ENCODE results near the gene LCNL1.

DNA sequence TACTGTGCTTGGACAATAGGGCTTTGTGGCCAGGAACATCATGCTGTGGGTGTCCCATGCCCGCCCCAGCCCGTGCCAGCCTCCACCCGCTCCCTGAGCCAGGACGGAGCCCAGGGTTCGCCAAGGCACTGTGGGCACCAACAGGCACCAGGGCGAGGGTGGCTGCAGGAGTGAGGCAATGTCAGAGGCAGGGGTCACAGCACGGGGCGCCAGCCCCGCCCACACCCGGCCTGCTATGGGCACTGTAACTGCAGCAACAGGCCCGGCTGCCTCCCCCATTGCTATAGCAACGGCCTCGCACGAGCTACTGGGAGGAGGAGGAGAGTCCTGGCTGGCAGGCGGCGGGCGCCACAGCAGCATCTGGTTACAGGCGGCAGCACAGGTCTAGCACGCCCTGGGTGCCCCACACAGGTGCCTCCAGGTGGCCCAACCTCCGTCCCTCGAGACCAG is 42.7 kb downstream of the LCNL1 start:
- TF ChIP-seq POLR2AphosphoS5 (IDR thresholded peaks at IDR 0.05; ENCODE audit: borderline replicate concordance, low read depth, low read length) (no peak), EZH2 (IDR thresholded peaks at IDR 0.05) (no peak)
